Tibial artery (tissue), 4 donors: ENCODE data around the gene MAN2B2.
A peak's percentile ranks its signal among the peaks of the same experiment; 100 is the strongest.

ENCODE experiments used
- DNase-seq, 2 donors: peaks; one replicate each; pipeline ENCODE4 v3.0.0-alpha.2; 2019
- H3K27ac ChIP-seq, 2 donors: fragments of 200-600 bp; sonication (generic) in 1 of 2; 1 replicate in 1 of 2; 2 replicates in 1 of 2; pipeline ENCODE4 v1.5.1; 2018 to 2019; ENCODE audit warnings: mild to moderate bottlenecking in 1 of 2
- H3K27me3 ChIP-seq, 2 donors: fragments of 200-600 bp; sonication (generic) in 1 of 2; one replicate each; pipeline versions ENCODE4 v1.5.1 to v1.6.0; 2016 to 2019
- H3K36me3 ChIP-seq, 3 donors: fragments of 200-600 bp; sonication (generic) in 2 of 3; one replicate each; pipeline ENCODE4 v1.5.1; 2016 to 2019; ENCODE audit warnings: mild to moderate bottlenecking in 2 of 3
- H3K4me1 ChIP-seq, 4 donors: fragments of 200-600 bp; sonication (generic) in 2 of 4; 1 replicate in 3 of 4; 2 replicates in 1 of 4; pipeline ENCODE4 v1.5.1; 2016 to 2019
- H3K4me3 ChIP-seq, 2 donors: fragments of 200-600 bp; sonication (generic) in 1 of 2; 1 replicate in 1 of 2; 2 replicates in 1 of 2; pipeline ENCODE4 v1.5.1; 2018 to 2019; ENCODE audit warnings: mild to moderate bottlenecking in 2 of 2
- H3K9me3 ChIP-seq, 3 donors: fragments of 200-600 bp; sonication (generic) in 1 of 3; one replicate each; pipeline ENCODE4 v1.5.1; 2016 to 2019
- intact Hi-C: fragments of 100-400 bp; cut with DNase I; formaldehyde crosslinking; loops from one replicate; pipeline ENCODE4 v1.15.0; 2023; ENCODE audit warnings: low total_unique reads
- TF ChIP-seq, protein P1 (sequence below), 2 experiments: fragments of 200-600 bp in 1 of 2; fragments of 450-650 bp in 1 of 2; IDR thresholded peaks; one replicate each; pipeline ENCODE4 v1.5.1; 2017 to 2019; ENCODE audit warnings: antibody characterized with exemption in 2 of 2, mild to moderate bottlenecking in 1 of 2, moderate library complexity in 1 of 2

MAN2B2 gene

GRCh38 chr4:6573551-6573950 lies 1.4 kb upstream of the MAN2B2 start:
- intact Hi-C loops: loop anchor here (10.0 kb wide), 3 partner anchors 101 to 309 kb away; partner anchors contain the start of gene WFS1
- Histone ChIP-seq H3K27ac (no peak overlapping the region), H3K4me3 (no peak overlapping the region), H3K9me3 (no peaks in the 10 kb centered on the region), H3K36me3 (peaks cover 6 to 14% (median 6%) of the 10 kb centered on the region in 3 donors), H3K27me3 (no peaks in the 10 kb centered on the region), H3K4me1 (peaks cover 0 to 29% (median 14%) of the 10 kb centered on the region in 4 donors)
- no peak for DNase-seq
- TF ChIP-seq, protein P1, sequence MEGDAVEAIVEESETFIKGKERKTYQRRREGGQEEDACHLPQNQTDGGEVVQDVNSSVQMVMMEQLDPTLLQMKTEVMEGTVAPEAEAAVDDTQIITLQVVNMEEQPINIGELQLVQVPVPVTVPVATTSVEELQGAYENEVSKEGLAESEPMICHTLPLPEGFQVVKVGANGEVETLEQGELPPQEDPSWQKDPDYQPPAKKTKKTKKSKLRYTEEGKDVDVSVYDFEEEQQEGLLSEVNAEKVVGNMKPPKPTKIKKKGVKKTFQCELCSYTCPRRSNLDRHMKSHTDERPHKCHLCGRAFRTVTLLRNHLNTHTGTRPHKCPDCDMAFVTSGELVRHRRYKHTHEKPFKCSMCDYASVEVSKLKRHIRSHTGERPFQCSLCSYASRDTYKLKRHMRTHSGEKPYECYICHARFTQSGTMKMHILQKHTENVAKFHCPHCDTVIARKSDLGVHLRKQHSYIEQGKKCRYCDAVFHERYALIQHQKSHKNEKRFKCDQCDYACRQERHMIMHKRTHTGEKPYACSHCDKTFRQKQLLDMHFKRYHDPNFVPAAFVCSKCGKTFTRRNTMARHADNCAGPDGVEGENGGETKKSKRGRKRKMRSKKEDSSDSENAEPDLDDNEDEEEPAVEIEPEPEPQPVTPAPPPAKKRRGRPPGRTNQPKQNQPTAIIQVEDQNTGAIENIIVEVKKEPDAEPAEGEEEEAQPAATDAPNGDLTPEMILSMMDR (IDR thresholded peaks at IDR 0.05): no peak

DNA sequence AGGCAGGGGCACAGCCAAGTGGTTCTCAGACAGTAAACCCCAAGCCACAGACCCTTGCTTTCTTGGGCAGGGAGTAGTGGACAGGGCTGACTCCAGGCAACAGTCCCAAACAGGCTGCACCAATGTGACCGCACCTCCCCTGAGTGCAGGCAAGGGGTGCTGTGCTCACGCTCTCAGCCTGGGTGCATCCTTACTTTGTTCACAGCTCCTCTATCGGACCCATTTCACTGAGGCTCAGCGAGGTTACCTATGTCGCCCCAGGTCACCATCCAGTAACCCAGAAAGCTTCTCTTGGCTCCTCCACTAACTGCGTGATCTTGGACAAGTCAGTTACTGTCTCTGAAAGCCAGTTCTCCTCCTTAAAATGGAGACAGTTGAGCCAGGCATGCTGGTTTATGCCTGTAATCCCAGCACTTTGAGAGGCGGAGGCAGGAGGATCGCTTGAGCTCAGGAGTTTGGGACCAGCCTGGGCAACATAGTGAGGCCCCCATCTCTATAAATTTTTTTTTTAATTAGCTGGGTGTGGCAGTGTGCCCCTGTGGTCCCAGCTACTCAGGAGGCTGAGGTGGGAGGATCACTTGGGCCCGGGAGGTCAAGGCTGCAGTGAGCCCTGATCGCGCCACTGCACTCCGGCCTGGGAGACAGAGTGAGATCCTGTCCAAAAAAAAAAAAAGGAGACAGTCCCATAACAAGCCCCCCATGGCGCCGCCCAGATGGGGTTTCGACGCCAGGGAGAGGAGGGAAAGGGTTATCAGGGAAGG lies 823 bp upstream of the MAN2B2 start:
- Histone ChIP-seq H3K4me3 (peak overlapping the region; percentile 80 to 81), H3K27me3 (no peaks in the 10 kb centered on the region), H3K27ac (peak overlapping the region; percentile 79 to 81), H3K4me1 (peaks cover 0 to 29% (median 14%) of the 10 kb centered on the region in 4 donors), H3K9me3 (no peaks in the 10 kb centered on the region), H3K36me3 (peaks cover 6 to 19% (median 8%) of the 10 kb centered on the region in 3 donors)
- DNase-seq: no peak
- TF ChIP-seq, protein P1 (IDR thresholded peaks at IDR 0.05): no peak
- intact Hi-C loops: loop anchor here (10.0 kb wide), 3 partner anchors 101 to 309 kb away; partner anchors contain the start of gene WFS1

DNA sequence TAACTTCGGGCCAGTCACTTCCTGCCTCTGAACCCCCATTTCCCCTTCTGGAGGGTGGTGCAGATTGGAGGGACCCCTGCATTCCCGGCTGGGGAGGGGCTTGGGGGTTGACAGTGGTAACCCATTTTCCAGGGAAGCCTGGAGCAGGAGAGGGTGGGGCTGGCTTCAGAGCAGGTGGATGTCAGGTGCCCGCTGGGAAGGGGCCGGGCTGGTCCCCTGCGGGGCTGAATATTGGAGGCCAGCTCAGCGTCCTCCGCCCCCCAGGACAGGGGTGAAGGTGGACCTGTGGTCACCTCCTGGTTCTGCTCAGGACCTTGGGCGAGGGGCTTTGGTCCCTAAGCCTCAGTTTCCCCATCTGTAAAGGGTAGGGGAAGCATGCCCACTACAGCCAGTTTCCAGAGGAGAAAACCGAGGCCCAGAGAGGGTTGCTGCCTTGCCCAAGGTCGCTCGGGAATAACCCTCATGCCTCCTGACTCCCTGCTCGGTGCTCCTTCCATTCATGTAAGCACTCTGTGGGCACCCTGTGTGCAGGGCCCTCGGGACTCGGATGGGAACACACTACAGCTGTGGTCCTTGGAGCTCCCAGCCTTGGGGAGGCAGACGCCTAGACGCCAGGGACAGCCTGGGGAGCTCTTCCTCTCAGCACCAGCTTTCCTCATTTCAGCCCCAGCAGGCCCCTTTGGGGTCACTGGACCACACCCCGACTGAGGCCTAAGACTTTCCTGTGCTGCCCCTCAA lies 683 bp downstream of the MAN2B2 start:
- Histone ChIP-seq H3K36me3 (peaks cover 21 to 34% (median 22%) of the 10 kb centered on the region in 3 donors), H3K27ac (peak overlapping the region; percentile 79 to 81), H3K4me3 (peak overlapping the region; percentile 80 to 81), H3K4me1 (peaks cover 0 to 29% (median 14%) of the 10 kb centered on the region in 4 donors), H3K9me3 (no peaks in the 10 kb centered on the region), H3K27me3 (no peaks in the 10 kb centered on the region)
- no peak for DNase-seq
- TF ChIP-seq, protein P1 (IDR thresholded peaks at IDR 0.05): no peak
- intact Hi-C loops: loop anchor here (10.0 kb wide), 3 partner anchors 99 to 311 kb away; partner anchors contain the start of gene WFS1

DNA sequence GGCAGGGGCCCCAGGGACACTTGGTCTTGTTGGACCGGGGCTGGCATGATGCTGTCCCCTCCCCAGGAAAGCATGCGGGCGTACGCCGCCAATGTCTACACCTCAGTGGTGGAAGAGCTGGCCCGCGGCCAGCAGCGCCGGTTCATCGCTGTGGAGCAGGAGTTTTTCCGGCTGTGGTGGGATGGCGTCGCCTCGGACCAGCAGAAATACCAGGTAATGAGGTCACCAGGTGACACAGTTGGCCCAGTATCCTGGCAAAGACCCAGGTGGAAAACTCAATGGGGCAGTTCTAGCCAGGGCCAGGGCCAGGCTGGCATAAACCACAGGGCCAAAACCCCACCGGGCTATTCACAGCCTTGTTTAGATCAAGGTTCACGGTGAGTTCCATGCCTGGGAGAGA lies 1.5 kb downstream of the MAN2B2 start:
- Histone ChIP-seq H3K27ac (peak overlapping the region in 1 of 2 donors; percentile 79), H3K27me3 (no peaks in the 10 kb centered on the region), H3K36me3 (peaks cover 24 to 42% (median 29%) of the 10 kb centered on the region in 3 donors), H3K4me1 (peaks cover 0 to 29% (median 14%) of the 10 kb centered on the region in 4 donors), H3K9me3 (no peaks in the 10 kb centered on the region), H3K4me3 (no peak overlapping the region)
- DNase-seq: no peak
- intact Hi-C loops: loop anchor here (10.0 kb wide), 3 partner anchors 98 to 312 kb away; partner anchors contain the start of gene WFS1
- TF ChIP-seq, protein P1 (IDR thresholded peaks at IDR 0.05): no peak

DNA sequence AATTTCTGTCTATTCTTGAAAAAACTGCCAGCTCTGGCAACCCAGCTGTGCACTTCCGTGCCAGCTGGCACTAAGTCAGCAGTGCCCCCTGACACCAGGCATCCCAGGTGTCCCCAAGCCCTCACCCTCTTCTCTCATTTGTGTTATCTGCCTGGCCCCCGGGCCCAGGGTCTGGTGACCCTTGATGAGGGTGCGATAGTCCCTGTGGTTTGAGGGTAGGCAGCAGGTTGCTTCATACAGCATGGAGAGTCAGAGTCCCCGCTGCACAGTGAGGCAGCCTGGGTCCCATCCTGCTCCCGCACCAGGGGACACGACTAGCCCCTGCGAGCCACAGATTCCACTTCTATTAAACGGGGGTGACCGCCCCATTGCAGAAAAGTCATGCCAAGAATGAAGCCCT lies 1.9 kb downstream of the MAN2B2 start:
- H3K4me3 ChIP-seq: no peak overlapping the region
- no peaks in the 10 kb centered on the region for H3K27me3 ChIP-seq
- peaks cover 27 to 47% (median 33%) of the 10 kb centered on the region in 3 donors for H3K36me3 ChIP-seq
- H3K4me1 ChIP-seq: peaks cover 0 to 29% (median 14%) of the 10 kb centered on the region in 4 donors
- TF ChIP-seq, protein P1 (IDR thresholded peaks at IDR 0.05): no peak
- DNase-seq: no peak
- H3K9me3 ChIP-seq: no peaks in the 10 kb centered on the region
- intact Hi-C loops: loop anchor here (10.0 kb wide), 3 partner anchors 98 to 312 kb away; partner anchors contain the start of gene WFS1
- no peak overlapping the region for H3K27ac ChIP-seq
